ENCODE data around the gene MYLK4. TPM values are rescaled to one million over a fixed set of nuclear protein-coding genes. Genes with fewer than 3 reads are reported as not detected.

Gene MYLK4
- polyA plus RNA-seq, 1 experiment: 0.21 TPM

- POLR2A ChIA-PET: no interaction called here
- Histone ChIP-seq H3K4me3 (ENCODE audit: low read depth, low read length) (no peak overlapping the region), H3K27me3 (ENCODE audit: control insufficient read depth, insufficient read depth, low read length) (no peaks in the 10 kb centered on the region), H3K36me3 (ENCODE audit: control insufficient read depth, insufficient read depth, low read length) (no peaks in the 10 kb centered on the region)
- TF ChIP-seq CTCF (IDR thresholded peaks at IDR 0.05; ENCODE audit: insufficient read depth, low read depth, low read length): no peak
- DNase-seq (ENCODE audit: low read depth): no peak
- CTCF ChIA-PET: interaction anchor here (4.5 to 9.2 kb wide), 3 partner anchors 11 to 1152 kb away, joined by 81 to 124 read pairs (median 92); partner anchors contain the start of gene WRNIP1
These were observed 2.5 kb downstream of the MYLK4 start for GRCh38 chr6:2748183-2748582.

DNA sequence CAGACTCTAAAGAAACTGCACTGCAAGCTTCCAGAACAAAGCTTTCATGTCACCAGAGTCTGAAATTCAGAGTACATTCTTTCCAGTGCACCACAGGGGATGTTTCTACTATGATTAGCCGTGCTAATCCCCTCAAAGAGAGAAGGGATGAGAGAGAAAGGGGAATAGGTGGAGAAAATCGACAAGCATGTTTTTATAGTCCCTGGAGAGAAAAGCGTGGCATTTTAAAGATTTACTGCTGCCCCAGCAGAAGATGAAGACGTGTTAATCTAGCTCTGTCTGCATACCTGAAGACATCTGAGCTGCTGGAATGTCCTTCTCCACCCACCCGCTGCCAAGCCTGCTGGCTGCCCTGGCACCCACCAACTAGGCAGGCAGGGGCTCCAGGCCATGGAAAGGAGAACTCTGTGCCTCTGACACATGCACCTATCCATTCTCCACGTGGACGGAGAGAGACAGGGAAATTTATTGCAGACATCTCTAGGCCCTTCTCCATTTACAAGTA is 4.1 kb downstream of the MYLK4 start:
- no peaks in the 10 kb centered on the region for H3K27me3 ChIP-seq (ENCODE audit: control insufficient read depth, insufficient read depth, low read length)
- TF ChIP-seq CTCF (IDR thresholded peaks at IDR 0.05; ENCODE audit: insufficient read depth, low read depth, low read length): no peak
- POLR2A ChIA-PET: no interaction called here
- no peak overlapping the region for H3K4me3 ChIP-seq (ENCODE audit: low read depth, low read length)
- no peaks in the 10 kb centered on the region for H3K36me3 ChIP-seq (ENCODE audit: control insufficient read depth, insufficient read depth, low read length)
- no peak for DNase-seq (ENCODE audit: low read depth)
- CTCF ChIA-PET: interaction anchor here (0.9 to 9.2 kb wide), 4 partner anchors 10 to 1150 kb away, joined by 3 to 124 read pairs (median 48); no protein-coding TSS in a partner anchor

DNA sequence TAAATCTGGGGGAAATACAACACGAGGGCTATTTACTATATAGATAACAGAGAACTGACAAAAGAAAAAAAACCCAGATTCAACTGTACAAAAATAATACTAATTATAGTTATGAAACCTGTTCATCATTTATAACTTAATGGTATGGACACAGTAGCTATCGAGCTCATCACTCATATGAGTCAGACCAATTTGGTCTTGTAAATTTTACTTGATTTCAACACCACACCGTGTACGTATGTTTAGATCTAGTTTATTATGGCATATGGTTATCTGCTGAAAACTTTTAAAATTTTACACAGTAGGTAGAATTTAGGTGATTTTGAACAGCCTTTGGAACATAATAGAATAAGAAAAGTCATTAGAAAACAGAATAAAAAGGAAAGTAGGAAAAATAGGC is 5.5 kb downstream of the MYLK4 start:
- no peak for DNase-seq (ENCODE audit: low read depth)
- POLR2A ChIA-PET: no interaction called here
- Histone ChIP-seq H3K36me3 (ENCODE audit: control insufficient read depth, insufficient read depth, low read length) (no peaks in the 10 kb centered on the region), H3K4me3 (ENCODE audit: low read depth, low read length) (no peak overlapping the region), H3K27me3 (ENCODE audit: control insufficient read depth, insufficient read depth, low read length) (no peaks in the 10 kb centered on the region)
- TF ChIP-seq CTCF (IDR thresholded peaks at IDR 0.05; ENCODE audit: insufficient read depth, low read depth, low read length): no peak
- CTCF ChIA-PET: interaction anchor here (0.8 to 9.2 kb wide), 2 partner anchors 21 to 1149 kb away, joined by 3 to 92 read pairs; no protein-coding TSS in a partner anchor

DNA sequence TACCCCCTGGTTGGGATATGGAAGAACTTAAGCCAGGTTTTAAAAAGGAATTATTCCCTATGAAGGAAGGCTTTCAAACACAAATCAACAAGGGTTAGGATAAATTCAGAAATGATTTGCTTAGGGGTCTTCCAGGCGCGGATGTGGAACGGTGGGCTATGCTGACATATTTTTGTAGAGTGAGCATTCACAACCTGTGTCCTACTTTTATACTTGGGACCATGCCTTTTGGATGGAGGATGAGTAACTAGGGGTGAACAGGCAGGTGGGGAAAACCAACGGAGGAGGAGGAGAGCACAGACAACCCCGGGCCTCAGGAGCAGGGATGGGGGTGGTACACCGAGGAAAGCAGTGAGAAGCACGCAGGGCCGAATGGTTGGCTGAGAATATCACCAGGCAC is 5.9 kb downstream of the MYLK4 start:
- no peak for TF ChIP-seq CTCF (IDR thresholded peaks at IDR 0.05; ENCODE audit: insufficient read depth, low read depth, low read length)
- H3K36me3 ChIP-seq (ENCODE audit: control insufficient read depth, insufficient read depth, low read length): no peaks in the 10 kb centered on the region
- CTCF ChIA-PET: interaction anchor here (0.6 to 9.2 kb wide), 4 partner anchors 21 to 1149 kb away, joined by 3 to 92 read pairs (median 7); no protein-coding TSS in a partner anchor
- POLR2A ChIA-PET: no interaction called here
- no peak overlapping the region for H3K4me3 ChIP-seq (ENCODE audit: low read depth, low read length)
- H3K27me3 ChIP-seq (ENCODE audit: control insufficient read depth, insufficient read depth, low read length): no peaks in the 10 kb centered on the region
- DNase-seq (ENCODE audit: low read depth): no peak

DNA sequence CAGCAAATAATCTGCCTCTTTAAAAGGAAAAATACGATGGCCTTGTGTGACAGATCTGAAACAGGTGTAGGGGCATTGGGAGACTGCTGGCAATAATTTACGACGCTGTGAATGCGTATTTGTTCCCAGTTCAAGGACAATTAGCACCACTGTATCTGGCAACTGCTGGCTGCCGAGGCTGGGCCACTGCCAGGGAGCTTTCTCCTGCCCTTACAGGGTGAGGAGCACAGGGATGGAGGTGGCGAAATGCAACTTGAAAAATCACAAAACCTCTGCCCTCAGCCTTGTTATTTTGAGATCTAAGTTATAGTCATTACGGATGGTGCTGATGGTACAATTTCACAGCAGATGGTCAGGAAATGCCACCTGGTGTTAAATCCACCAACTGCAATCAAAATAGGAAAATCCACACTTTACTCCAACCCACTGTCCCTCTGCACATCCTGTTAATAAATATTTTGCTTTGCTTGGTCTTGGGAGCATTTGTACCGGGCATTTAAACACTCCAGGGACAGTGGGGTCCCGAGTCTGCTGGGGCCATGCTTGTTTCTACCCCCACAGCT is 6.4 kb downstream of the MYLK4 start:
- Histone ChIP-seq H3K27me3 (ENCODE audit: control insufficient read depth, insufficient read depth, low read length) (no peaks in the 10 kb centered on the region), H3K36me3 (ENCODE audit: control insufficient read depth, insufficient read depth, low read length) (no peaks in the 10 kb centered on the region), H3K4me3 (ENCODE audit: low read depth, low read length) (no peak overlapping the region)
- ChIA-PET POLR2A (no interaction called here), CTCF (interaction anchor here (0.6 to 1.9 kb wide), 5 partner anchors 21 to 1148 kb away, joined by 3 to 11 read pairs (median 3); no protein-coding TSS in a partner anchor)
- DNase-seq (ENCODE audit: low read depth): no peak
- peak; percentile 37 for TF ChIP-seq CTCF (IDR thresholded peaks at IDR 0.05; ENCODE audit: insufficient read depth, low read depth, low read length)
